Activated CD8-positive, alpha-beta memory T cell treated with anti-CD3 and anti-CD28 coated beads for 48 hours (primary cell): ENCODE data around the gene OGG1.
"Not testable (repeated sequence)": the region's sequence is repeated elsewhere in the genome, so short reads cannot be mapped to it uniquely, and the experiment has no call there.

Source experiments
- DNase-seq, 3 experiments: peaks; one replicate each; pipeline ENCODE4 v3.0.0-alpha.2; 2020; ENCODE audit warnings: low read depth in 2 of 3, low spot score in 2 of 3

OGG1 gene

DNA sequence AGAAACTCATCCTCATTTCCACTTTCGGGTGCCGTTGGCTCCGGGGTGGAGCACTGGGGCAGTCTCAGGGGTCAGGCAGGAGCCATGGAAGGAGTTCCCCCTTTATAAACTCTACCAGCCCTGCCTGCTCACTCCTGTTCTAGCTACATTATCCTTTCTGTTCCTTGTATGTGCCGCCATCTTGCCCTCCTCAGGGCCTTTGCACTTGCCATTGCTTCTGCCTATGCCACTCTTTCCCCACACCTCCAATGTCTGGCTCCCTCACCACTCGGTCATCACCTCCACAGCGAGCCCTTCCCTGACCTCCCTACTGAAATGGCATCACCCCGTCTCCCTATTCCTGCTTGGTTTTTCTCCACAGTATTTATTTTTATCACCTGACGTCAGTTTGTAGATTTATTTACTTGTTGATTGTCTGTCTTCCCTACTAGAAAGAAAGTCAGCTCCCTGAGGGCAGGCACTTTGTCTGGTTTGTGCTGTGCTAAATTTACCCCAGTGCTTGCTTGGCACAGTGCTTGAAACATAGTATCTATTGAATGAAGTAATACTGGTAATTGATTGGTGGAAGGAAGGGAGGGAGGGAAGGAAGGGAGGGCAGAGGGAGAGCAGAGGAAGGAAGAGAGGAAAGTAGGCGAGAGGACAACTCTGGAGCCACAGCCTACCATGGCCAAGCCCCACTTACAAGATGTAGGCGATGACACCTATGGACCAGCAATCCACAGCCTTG lies 11.2 kb downstream of the OGG1 start:
- no peak for DNase-seq

DNA sequence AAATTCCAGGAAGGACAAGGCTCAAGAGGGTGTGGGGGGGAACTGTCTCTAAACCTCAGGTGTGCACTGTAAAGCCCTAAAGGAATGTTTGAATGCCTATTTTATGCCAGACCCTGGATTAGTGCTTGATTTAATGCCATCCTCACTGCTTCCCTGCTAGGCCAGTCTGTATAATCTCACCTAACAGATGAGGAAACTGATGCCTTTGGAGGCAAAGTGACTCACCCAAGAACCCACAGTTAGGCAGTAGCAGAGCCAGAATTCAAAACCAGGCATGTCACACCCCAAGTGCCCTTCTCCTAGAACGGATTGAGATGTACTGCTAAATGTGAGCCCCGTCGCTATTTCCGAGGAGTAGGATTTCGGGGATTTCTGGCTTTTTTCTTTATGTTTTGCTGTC lies 12.2 kb downstream of the OGG1 start:
- DNase-seq: no peak

DNA sequence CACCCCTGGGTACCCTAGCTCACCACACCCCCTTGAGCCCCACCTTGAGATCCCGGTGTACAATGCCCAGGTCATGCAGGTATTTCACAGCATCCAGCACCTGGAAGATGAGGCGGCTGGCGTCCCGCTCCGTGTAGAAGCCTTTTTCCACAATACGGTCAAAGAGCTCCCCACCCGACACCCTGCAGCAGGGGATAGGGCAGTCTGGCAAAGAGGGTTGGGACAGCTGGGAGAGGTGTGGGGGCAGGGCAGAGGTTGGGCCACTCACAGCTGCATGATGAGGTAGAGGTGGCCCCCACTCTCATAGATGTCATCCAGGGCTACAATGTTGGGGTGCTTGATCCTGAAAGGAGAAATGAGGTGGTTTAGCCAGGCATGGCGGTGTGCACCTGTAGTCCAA lies 13.1 kb downstream of the OGG1 start:
- DNase-seq: no peak

DNA sequence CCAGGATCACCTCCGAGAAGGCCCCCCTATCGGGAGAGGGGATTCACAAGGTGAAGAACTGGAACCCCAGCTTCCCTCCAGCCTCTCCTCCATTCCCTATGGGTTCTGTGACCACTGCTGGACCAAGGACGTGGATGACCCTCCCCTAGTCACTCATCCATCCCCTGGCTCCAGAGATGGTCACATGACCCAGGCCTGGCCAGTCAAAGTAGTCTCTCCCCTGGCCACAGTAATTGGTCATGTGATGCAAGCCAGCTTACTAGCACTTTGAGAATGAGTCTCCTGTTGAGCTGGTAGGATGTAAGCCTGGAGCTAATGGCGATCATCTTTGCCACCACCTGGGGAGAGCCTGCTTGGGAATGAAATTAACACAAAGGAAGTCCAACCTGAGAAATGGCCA lies 16.1 kb downstream of the OGG1 start:
- DNase-seq: no peak

DNA sequence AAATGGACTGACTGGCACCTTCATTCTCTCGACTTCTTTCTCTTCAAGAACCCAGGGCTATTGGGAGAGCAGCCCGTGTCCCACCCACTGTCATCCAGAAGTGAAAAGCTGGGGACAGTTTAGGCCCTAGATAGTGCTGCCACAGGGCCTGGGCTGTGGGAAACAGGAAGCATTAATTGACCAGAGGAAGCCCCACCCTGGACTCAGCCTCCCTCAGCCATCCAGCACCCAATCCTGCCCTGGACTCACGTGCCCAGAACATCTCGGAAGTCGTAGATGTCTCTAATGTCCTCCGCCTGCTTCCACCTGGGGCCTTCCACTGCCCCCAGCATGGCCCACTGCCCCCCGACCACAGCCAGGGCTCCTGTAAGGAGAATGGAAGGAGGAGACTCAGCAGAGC lies 17.7 kb downstream of the OGG1 start:
- no peak for DNase-seq

DNA sequence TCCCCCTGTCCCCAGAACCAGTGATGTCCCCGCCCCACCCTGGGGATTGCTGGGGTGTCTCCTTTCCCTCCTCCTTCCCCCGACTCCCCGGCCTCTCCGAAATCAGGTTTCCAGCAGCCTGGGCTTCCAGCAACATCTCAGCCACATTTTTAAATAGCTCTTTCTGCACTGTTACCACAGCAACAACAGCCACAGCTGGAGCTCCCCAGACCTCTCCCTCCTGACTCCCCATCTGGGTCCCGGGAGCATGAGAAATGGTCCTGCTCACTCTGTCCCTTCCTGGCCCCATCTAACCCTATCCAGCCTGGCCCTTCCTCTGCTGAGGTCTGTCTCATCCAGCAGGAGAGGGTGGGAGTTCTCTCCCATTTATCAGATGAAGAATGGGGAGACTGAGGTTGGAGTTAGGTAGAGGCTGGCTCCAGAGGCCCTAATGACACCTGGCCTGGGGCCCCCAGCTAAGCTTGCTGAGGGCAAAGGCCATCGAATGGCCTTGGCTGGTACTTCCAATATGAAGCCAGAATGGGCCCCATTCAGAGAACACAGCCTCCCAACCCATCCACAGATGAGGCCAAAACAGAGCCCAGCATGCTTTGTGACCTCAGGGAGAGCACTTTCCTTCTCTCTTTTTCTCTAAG lies 18.5 kb downstream of the OGG1 start:
- DNase-seq: no peak

DNA sequence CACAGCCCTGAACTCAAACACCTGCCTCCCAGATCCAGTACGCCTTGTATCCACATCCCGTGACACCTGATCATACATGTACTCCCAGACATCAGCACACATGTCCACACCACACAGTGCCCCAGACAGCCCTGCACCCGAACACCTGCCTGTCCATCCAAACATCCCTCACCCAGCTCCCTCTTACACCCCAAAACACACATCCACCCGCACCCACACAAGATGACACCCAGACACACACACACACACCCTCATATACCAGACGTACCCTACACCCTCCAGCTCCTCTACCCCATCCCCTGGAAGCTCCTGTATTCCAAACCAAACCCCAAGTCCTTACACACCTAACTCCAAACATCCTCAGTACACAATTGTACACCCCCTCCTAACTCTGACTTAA lies 19.3 kb downstream of the OGG1 start:
- DNase-seq: no peak

DNA sequence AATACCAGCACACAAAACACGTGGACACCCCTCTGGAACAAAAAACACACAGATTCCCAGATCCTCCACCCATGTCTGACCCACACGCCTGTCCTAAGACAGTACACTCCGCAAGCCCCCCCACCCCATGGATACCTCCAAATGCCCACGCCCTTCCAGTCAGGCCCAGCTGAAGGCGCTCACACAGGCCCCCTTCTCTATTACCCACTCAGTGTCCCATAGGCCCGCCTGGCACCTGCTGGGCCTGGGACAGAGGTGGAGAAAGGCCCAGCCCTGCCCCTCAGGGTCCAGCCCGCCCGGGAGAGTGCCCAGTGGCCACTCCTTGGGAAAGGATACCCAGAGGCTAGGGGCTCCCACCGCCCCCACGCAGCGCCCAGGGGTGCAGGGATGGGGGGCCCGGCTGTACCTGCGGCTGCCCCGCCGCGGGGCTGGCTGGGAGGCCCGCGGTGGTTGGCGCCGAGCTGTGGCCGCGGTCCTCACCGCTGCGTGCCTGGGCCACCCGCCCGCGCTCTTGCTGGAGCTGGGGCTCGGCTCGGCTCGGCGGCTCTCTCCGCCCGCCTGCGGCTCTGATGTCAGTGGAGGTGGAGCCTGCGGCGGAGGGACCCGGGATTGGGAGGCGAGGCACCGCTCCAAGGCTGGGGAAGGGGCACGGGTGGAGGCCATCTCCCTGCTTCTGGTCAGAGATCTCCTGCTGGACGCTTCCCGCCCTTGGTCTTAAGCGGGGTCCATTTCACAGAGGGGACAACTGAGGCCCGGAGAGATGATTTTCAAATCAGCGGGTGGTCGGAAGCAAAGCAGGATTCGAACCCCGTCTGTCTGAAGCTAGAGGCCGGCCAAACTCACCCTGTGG lies 19.9 kb downstream of the OGG1 start, which contains the start of gene CAMK1:
Gene CAMK1 (minus strand): TSS at position 522 of the 850 bp plus-strand sequence. CDS start 2,198 bp downstream, outside the sequence.
- DNase-seq: no peak

DNA sequence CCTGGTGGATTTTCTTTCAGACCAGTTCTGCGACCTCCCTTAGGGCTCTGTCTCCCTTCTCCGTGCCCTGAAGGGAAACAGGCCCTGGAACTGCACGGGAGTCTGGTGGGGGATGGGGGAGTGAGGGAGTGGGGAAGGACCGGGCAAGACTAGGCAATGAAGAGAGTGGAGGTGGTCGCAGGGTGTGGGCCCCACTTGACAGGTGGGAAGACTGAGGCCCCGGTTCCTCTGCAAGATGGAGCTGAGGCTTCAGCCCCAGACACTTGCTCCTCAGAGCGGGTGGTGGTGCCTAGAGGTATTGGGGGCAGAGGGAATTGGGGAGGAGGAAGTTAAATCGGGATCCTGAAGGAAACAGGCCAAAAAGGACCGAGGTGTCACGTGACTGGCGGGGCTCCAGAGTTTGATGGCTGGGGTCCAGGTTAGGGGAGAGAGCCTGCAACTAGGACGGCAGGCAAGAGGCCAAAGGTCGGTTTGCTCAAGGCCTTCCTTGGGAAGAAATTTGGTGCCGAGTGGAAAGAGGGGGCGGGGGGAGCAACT lies 20.6 kb downstream of the OGG1 start:
- DNase-seq: no peak

DNA sequence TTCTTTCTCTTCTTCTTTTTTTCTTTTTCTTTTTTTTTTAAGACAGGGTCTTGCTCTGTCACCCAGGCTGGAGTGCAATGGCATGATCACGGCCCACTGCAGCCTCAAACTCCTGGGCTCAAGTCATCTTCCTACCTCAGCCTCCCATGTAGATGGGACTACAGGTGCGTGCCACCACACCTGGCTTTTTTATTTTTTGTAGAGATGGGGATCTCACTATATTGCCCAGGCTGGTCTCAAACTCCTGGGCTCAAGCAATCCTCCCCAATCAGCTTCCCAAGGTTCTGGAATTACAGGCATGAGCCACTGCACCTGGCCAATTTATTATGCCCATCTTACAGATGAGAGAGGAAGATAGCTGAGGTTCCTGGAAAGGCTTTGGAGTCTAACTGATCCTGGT lies 21.3 kb downstream of the OGG1 start:
- DNase-seq: not testable (repeated sequence)

DNA sequence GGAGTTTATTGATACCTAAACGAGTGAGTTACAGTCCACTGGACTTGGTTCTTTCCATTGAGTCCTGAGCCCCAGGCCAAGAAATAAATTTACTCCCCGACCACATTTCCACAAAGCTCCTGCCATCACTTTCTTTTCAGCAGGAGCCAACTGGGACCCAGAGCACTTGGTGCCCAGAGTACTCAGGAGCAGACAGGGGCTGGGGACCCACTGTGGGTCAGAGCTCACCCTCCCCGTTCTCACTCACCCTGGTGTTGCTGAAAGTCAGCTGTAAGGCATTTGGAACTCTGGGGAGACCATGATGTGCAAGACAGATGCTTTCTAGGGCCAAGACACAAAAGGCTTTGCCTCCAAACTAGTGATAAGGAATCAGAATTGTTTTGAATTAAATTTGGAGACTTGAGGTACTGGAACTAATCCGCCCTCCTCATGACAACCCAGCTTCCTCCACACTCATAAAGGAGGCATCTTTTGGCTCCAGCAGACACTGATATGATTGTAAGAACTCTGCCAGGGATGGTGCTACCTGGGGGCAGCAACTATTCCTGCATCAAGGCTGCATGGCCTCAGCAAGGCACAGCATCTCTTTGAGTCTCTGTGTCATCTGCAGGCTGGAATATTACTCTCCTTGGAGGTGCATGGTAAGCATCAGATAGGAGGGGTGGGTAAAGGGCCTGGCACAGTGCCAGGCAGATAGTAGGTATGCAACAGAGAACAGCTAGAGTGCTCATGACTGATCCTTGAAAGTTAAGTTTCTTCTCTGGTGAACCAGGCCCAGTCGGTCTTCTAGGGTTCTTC lies 27.3 kb downstream of the OGG1 start:
- DNase-seq: no peak

DNA sequence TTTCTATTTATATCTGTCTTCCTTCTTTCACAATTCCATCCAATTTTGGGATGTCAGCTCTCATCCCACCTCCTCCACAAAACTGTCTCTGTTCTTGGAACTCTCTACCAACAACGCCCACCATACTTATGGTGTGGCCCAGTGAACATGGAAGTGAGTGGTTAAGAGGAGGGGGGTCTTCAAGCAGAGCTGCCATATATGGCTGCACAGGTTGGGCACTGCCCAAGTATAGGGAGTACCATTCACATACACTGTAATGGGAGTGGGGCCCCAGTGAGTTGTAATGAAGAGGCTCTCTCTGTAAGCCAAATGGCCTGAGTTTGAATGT lies 27.9 kb downstream of the OGG1 start:
- DNase-seq: peak in 1 of 3 experiments; percentile 16

DNA sequence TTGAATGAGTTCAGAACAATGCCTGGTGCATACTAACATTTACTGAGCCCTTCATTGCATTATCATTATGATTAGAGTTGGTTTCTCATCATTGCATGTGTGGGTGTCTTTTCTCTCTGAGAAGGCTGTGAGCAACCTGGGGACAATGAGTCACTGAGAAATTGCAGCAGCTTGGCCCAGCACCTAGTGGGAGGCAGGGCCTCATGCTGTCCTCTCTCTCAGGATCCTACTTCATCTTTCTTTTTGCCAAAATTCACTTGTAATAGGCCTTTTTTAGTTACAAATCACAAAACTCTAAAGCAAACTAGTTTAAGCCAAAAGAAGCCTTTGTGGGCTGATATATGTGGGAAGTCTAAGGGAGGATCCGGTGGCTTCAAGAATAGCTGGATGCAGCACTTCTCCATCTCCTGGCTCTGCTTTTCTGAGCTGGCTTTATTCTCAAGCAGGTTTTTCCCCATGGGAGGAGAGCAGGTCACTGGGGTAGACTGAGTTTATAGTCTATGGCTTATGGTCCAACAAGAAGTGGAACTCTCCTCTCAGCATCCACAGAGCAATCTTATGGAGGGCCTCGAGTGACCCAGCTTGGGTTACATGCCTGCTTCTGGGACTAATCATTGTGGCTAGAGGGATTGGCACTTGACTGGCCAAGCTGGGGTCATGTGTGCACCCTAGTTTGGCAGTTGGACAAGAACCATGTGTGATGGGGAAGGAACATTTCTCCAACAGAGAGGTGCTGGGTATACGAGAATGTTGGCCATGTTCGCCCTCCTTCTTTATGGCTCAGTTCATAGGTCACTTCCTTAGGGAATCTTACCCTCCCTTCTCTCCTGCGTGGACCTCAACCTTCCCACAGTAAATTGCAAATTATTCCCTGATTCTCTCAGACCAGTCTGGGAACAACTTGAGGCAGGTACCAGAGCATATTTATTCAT lies 28.7 kb downstream of the OGG1 start:
- DNase-seq: no peak

DNA sequence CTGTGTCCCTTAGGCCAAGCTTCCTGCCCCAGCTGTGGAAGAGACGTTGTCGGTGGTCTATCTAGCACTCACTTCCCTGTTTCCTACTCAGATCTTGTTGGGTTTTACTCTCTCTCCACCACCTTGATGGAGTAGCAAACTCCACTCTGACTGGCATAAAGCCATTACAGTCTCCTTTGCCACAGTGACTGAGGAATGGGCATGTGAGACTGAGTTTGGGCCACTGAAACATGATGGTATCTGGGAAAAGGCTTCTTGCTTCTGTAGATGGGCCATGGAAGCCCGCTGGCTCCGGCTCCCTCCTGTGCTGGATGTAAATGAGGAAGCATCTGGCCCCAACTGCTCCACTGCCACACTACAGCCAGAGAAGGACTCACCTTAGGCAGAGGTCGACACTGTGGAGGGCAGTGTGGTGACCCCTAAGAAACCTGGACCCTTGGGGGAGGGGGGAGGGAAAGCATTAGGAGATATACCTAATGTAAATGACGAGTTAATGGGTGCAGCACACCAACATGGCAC lies 29.4 kb downstream of the OGG1 start:
- no peak for DNase-seq

DNA sequence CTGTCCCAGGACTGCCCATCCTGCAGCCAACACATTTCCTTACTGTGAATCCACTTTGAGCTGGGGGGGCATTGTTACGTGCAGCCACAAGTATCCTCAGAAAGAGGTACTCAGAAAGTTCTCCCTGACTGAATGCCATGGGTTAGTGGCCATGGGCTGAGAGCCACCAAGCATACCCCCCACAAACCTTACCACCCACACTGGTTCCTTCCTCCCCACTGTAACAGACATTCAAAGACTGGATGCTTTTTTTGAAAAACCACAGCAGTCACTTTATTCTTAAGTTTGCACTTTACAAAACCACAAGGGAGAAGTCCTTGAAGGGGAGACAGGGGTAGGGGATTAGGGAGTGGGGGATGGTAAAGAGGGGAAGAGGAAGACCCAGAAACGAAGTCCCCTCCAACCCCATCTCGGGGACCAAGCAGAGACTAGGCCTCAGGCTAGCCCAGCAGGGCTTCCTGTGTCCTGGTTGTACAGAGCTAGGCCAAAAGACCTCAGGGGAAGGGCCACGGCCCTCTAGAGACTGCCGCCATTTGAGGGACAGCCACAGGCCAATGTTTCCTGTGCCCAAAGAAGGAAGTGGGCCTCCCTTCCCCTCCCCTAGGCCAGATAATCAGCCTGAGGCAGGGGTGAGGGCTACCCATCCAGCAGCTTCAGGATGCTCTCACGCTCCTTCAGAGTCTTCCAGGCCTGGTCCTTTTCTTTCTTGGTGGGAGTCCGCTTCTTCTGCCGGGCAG lies 30.1 kb downstream of the OGG1 start:
- DNase-seq: peak in 1 of 3 experiments; percentile 51

DNA sequence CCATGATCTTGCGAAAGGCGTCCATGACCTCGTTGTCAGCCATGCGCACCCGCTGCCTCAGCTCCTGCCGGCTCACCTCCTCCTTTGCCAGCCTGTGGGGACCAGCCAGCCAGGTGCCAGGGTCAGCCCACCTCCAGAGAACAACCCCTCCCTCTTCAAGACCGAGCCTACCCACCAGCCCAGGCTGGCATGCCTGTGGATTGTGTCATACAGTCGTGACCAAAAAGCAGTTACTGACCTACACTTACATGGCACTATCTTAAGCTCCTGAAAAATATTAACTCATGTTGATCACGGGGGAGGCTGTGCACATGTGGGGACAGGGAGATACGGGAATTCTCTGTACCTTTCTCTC lies 30.7 kb downstream of the OGG1 start:
- no peak for DNase-seq

DNA sequence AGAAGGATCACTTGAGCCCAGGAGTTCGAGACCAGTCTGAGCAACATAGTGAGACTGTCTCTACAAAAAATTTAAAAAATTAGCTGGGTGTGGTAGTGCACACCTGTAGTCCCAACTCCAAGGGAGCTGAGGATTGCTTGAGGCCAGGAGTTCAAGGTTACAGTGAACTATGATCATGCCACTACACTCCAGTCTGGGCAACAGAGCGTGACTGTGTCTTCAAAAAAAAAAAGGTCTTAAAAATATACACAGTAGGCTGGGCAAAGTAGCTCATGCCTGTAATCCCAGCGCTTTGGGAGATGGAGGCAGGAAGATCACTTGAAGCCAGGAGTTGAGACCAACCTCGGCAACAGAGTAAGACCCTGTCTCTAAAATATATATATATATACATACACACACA lies 31.2 kb downstream of the OGG1 start:
- DNase-seq: no peak

DNA sequence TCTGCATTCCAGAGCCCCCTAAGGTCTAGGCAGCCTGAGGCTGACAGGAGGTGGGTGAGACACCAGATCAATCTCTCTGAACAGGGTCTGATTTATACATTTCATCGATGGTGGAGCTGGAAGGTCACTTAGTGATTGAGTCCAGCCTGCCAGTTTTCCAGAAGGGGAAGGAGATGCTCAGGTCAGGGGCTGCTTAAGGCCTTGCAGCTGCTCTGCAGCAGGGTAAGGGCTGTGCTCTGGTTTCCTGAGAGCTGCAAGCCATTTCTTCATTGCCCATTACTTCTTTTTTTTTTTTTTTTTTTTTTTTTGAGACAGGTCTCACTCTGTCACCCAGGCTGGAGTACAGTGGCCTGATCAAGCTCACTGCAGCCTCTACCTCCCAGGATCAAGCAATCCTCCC lies 31.8 kb downstream of the OGG1 start:
- no peak for DNase-seq

DNA sequence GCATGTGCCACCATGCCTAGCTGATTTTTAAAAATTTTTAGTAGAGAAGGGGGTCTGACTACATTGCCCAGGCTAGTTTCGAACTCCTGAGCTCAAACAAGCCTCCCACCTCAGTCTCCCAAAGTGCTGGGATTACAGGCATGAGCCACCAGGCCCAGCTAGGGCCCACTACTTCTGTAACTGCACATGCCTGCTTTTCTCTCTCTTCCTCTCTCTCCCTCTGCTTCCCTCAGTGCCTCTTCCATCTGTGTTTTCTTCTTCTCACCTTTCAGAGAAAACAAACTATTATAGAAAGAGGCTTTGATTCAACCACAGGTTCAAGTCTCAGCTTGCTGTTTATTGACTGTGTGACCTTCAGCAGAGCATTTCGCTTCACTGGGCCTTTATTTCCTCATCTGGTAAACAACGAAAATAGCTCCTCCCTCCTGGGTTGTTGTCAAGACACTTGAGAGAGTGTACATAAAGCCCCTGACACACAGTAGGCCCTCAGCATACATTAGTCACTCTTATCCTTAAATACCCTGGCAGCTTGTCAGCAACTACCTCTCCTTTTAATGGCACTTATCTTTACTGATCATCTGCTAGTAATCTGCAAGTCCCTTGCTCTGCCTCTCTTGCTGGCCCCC lies 32.3 kb downstream of the OGG1 start:
- DNase-seq: no peak
